Keratinocyte (primary cell): Measurements from ENCODE around the gene AOPEP. TPM values are rescaled to one million over a fixed set of nuclear protein-coding genes. Genes with fewer than 3 reads are reported as not detected.

Experiments
- DNase-seq: peaks from one replicate; pipeline ENCODE4 v3.0.0-alpha.2; 2011; ENCODE audit warnings: low read depth, missing footprints, low spot score
- FAIRE-seq: peaks from 2 replicates; lab custom pipeline; 2011; peaks lifted over from hg19 to GRCh38; lab: Jason Lieb, UNC
- H2AFZ ChIP-seq: 2 replicates; pipeline ENCODE4 v1.6.0; 2012; ENCODE audit warnings: low read length, control low read depth, inconsistent platforms; ENCODE audit not compliant: control insufficient read depth
- H3K27ac ChIP-seq: 2 replicates; pipeline ENCODE4 v1.5.1; 2011; ENCODE audit warnings: low read length; ENCODE audit not compliant: control insufficient read depth, insufficient read depth
- H3K27me3 ChIP-seq: 3 replicates; pipeline ENCODE4 v1.6.0; 2011; ENCODE audit warnings: low read length; ENCODE audit not compliant: control insufficient read depth, insufficient read depth; ENCODE audit errors: extremely low read depth
- H3K36me3 ChIP-seq, 2 experiments: 2 replicates in 1 of 2; 3 replicates in 1 of 2; pipeline ENCODE4 v1.5.1; 2011; ENCODE audit warnings: low read length in 2 of 2, mild to moderate bottlenecking in 1 of 2; ENCODE audit not compliant: control insufficient read depth in 2 of 2, insufficient read depth in 2 of 2; ENCODE audit errors: extremely low read depth in 1 of 2
- H3K4me1 ChIP-seq: 3 replicates; pipeline ENCODE4 v1.5.1; 2011; ENCODE audit warnings: low read length; ENCODE audit not compliant: control insufficient read depth, insufficient read depth; ENCODE audit errors: extremely low read depth
- H3K4me2 ChIP-seq: 3 replicates; pipeline ENCODE4 v1.6.0; 2011; ENCODE audit warnings: low read depth, low read length; ENCODE audit not compliant: control insufficient read depth, insufficient read depth; ENCODE audit errors: extremely low read depth
- H3K4me3 ChIP-seq, 3 experiments: fragments of 200-600 bp in 1 of 3; sonication (generic) in 1 of 3; 2 replicates in 2 of 3; 3 replicates in 1 of 3; pipeline ENCODE4 v1.5.1; 2011 to 2016; ENCODE audit warnings: low read length in 3 of 3, mild to moderate bottlenecking in 3 of 3, control low read depth in 2 of 3, inconsistent platforms in 1 of 3, low read depth in 1 of 3, mixed read lengths in 1 of 3, mixed run types in 1 of 3, moderate library complexity in 1 of 3; ENCODE audit not compliant: control insufficient read depth in 2 of 3, insufficient read depth in 2 of 3; ENCODE audit errors: extremely low read depth in 1 of 3
- H3K79me2 ChIP-seq: 2 replicates; pipeline ENCODE4 v1.6.0; 2012; ENCODE audit warnings: low read length; ENCODE audit not compliant: control insufficient read depth, insufficient read depth
- H3K9ac ChIP-seq: 3 replicates; pipeline ENCODE4 v1.6.0; 2011; ENCODE audit warnings: low read length; ENCODE audit not compliant: control insufficient read depth, insufficient read depth; ENCODE audit errors: extremely low read depth
- H3K9me1 ChIP-seq: 3 replicates; pipeline ENCODE4 v1.6.0; 2011; ENCODE audit warnings: low read length; ENCODE audit not compliant: control insufficient read depth, insufficient read depth; ENCODE audit errors: extremely low read depth
- H3K9me3 ChIP-seq: 2 replicates; pipeline ENCODE4 v1.5.1; 2012; ENCODE audit warnings: low read depth, low read length; ENCODE audit not compliant: control insufficient read depth
- H4K20me1 ChIP-seq: 3 replicates; pipeline ENCODE4 v1.6.0; 2011; ENCODE audit warnings: low read length; ENCODE audit not compliant: control insufficient read depth, insufficient read depth; ENCODE audit errors: extremely low read depth
- CTCF ChIP-seq, 3 experiments: IDR thresholded peaks in 1 of 3; conservative IDR thresholded peaks in 1 of 3; optimal IDR thresholded peaks in 1 of 3; 2 replicates in 2 of 3; 3 replicates in 1 of 3; pipeline versions ENCODE3 to v1.5.1; 2011; ENCODE audit warnings: low read length in 3 of 3, mild to moderate bottlenecking in 3 of 3, moderate library complexity in 2 of 3, control low read depth in 1 of 3, inconsistent platforms in 1 of 3; ENCODE audit not compliant: insufficient read depth in 2 of 3; ENCODE audit errors: extremely low read depth in 1 of 3
- EZH2 ChIP-seq: IDR thresholded peaks from one replicate; pipeline ENCODE4 v1.6.1; 2012; ENCODE audit warnings: inconsistent platforms, mild to moderate bottlenecking, low read length, moderate library complexity
- dilution Hi-C: fragments of 300-500 bp; cut with MboI; formaldehyde crosslinking; loops from one replicate; pipeline ENCODE4 v1.7.0; 2020; ENCODE audit warnings: low sequenced_read_pairs; ENCODE audit not compliant: extremely low pct_ligation_motif_present
- polyA plus RNA-seq, 5 experiments: library from polyadenylated mRNA; depleted of rRNA in 3 of 5; stranded (reverse) in 3 of 5; stranded (forward) in 1 of 5; unstranded in 1 of 5; fragments of >200 nt; gene quantifications; 1 replicate in 1 of 5; 2 replicates in 3 of 5; 3 replicates in 1 of 5; pipeline versions ENCODE4 v1.2.1 to v1.2.3, GENCODE V29; 2011 to 2012; ENCODE audit warnings: missing spikeins in 2 of 5, low read depth in 1 of 5, low replicate concordance in 1 of 5

Gene AOPEP
- polyA plus RNA-seq, 1 donor (not counting 4 experiments of a cell fraction or from before 2014, with no cell fraction given): 27.0 TPM

DNA sequence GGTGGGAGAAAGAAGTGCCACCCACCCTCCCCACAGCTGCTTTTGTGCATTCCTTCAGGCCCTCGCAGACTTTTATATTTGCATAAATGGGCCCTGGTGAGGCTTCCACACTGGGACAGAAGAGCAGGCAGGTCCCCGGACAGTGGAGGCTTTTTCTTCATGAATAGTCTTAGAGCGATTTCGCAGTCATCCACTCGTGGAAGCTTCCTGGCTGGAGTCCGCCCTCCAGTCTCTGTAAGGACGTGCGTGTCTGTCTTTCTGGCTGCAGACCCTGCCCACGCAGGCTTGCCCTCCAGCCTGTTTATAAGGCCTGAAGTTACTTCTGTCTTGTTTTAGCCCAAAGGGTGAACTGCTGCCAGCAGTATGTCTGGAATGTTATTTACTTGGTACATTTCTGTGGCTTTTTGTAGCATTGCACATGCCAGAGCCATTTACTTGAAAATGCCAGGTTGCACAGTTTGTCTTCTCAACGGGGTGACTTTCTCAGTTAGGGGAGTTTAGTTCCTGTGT lies 195.7 kb downstream of the AOPEP start:
- dilution Hi-C loops: no loop called here
- Histone ChIP-seq H3K9me1 (peaks cover 2% of the 10 kb centered on the region), H3K9me3 (no peaks in the 10 kb centered on the region), H3K4me1 (peaks cover 69% of the 10 kb centered on the region), H3K4me2 (peak overlapping the region; percentile 80), H3K79me2 (no peaks in the 10 kb centered on the region), H4K20me1 (no peaks in the 10 kb centered on the region), H3K27me3 (no peaks in the 10 kb centered on the region), H3K4me3 (peak overlapping the region in 1 of 3 experiments; percentile 21), H3K36me3 (no peaks in the 10 kb centered on the region), H3K9ac (peak overlapping the region; percentile 55), H3K27ac (peak overlapping the region; percentile 93), H2AFZ (no peak overlapping the region)
- no peak for FAIRE-seq
- no peak for DNase-seq
- TF ChIP-seq EZH2: no peak
- TF ChIP-seq CTCF (optimal IDR thresholded peaks at IDR 0.05 in 1 of 3, IDR thresholded peaks at IDR 0.05 in 1 of 3, conservative IDR thresholded peaks at IDR 0.05 in 1 of 3; ENCODE audit: extremely low read depth in 1 of 3, insufficient read depth in 2 of 3, low read length in 3 of 3): no peak

- peaks cover 2% of the 10 kb centered on the region for H3K9me1 ChIP-seq
- H3K79me2 ChIP-seq: no peaks in the 10 kb centered on the region
- H3K36me3 ChIP-seq: peaks cover 0 to 1% of the 10 kb centered on the region in 2 experiments
- H2AFZ ChIP-seq: no peak overlapping the region
- peak overlapping the region; percentile 93 for H3K27ac ChIP-seq
- H3K4me3 ChIP-seq: no peak overlapping the region
- H3K9me3 ChIP-seq: no peaks in the 10 kb centered on the region
- H4K20me1 ChIP-seq: no peaks in the 10 kb centered on the region
- TF ChIP-seq CTCF (optimal IDR thresholded peaks at IDR 0.05 in 1 of 3, IDR thresholded peaks at IDR 0.05 in 1 of 3, conservative IDR thresholded peaks at IDR 0.05 in 1 of 3; ENCODE audit: extremely low read depth in 1 of 3, insufficient read depth in 2 of 3, low read length in 3 of 3): no peak
- no peak for TF ChIP-seq EZH2
- H3K4me1 ChIP-seq: peaks cover 65% of the 10 kb centered on the region
- no peak for DNase-seq
- peak overlapping the region; percentile 55 for H3K9ac ChIP-seq
- FAIRE-seq: no peak
- no peaks in the 10 kb centered on the region for H3K27me3 ChIP-seq
- peak overlapping the region; percentile 80 for H3K4me2 ChIP-seq
- dilution Hi-C loops: no loop called here
Measured at GRCh38 chr9:94922691-94923107, 196.2 kb downstream of the AOPEP start.
